ENCODE measurements around the gene SHOC2.

DNA sequence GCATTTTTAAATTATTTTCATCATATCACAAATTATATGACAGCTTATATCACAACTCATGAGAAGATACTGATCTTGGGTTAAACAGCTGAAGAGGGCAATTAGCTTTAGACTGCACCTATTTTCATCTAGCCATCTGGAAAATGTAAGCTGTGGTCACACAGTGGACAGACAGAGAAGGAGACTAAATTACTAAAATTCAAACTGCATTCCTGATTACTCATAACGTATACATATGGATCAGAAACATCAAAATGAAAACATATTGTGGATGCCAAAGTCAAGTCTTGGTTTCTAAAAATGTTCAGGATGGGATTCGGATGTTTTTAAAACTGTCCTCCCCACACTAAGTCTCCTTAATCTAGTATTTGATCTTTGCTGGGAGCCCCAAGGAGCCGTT, 7.0 kb upstream of the SHOC2 start:
- TF ChIP-seq, protein P1, sequence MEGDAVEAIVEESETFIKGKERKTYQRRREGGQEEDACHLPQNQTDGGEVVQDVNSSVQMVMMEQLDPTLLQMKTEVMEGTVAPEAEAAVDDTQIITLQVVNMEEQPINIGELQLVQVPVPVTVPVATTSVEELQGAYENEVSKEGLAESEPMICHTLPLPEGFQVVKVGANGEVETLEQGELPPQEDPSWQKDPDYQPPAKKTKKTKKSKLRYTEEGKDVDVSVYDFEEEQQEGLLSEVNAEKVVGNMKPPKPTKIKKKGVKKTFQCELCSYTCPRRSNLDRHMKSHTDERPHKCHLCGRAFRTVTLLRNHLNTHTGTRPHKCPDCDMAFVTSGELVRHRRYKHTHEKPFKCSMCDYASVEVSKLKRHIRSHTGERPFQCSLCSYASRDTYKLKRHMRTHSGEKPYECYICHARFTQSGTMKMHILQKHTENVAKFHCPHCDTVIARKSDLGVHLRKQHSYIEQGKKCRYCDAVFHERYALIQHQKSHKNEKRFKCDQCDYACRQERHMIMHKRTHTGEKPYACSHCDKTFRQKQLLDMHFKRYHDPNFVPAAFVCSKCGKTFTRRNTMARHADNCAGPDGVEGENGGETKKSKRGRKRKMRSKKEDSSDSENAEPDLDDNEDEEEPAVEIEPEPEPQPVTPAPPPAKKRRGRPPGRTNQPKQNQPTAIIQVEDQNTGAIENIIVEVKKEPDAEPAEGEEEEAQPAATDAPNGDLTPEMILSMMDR (IDR thresholded peaks at IDR 0.05) = no peak
- no peak for TF ChIP-seq POLR2A (IDR thresholded peaks at IDR 0.05)

Measured in Peyer's patch (tissue), 4 donors.